Neural cell (in vitro differentiated cells): ENCODE measurements around the gene NLRP6. TPM values are rescaled to one million over a fixed set of nuclear protein-coding genes. Genes with fewer than 3 reads are reported as not detected.
A peak's percentile ranks its signal among the peaks of the same experiment; 100 is the strongest.
"Not testable (repeated sequence)": the region's sequence is repeated elsewhere in the genome, so short reads cannot be mapped to it uniquely, and the experiment has no call there.

ENCODE experiments used
- H2AFZ ChIP-seq: fragments of 200-600, 300-800 bp; sonication (generic), shearing (Covaris generic); 2 replicates; pipeline ENCODE4 v1.6.0; 2014; ENCODE audit warnings: low read depth, mild to moderate bottlenecking, antibody characterized with exemption, low read length, moderate library complexity
- H3F3A ChIP-seq: fragments of 200-600 bp; shearing (Covaris generic); 2 replicates; pipeline ENCODE4 v1.6.1; 2016; ENCODE audit warnings: mild to moderate bottlenecking, moderate library complexity, mixed read lengths, antibody characterized with exemption, low read length; ENCODE audit not compliant: insufficient read depth, poor library complexity, severe bottlenecking
- H3K27ac ChIP-seq: fragments of 200-600, 300-800 bp; sonication (generic), shearing (Covaris generic); 2 replicates; pipeline ENCODE4 v1.5.1; 2014; ENCODE audit warnings: mild to moderate bottlenecking, low read length, moderate library complexity
- H3K27me3 ChIP-seq: fragments of 300-800, 200-600 bp; sonication (generic), shearing (Covaris generic); 2 replicates; pipeline ENCODE4 v1.6.0; 2014; ENCODE audit warnings: mild to moderate bottlenecking, low read depth, low read length, moderate library complexity; ENCODE audit not compliant: insufficient read depth
- H3K36me3 ChIP-seq: fragments of 300-800, 200-600 bp; sonication (generic), shearing (Covaris generic); 2 replicates; pipeline ENCODE4 v1.5.1; 2014; ENCODE audit warnings: mild to moderate bottlenecking, antibody characterized with exemption, low read length, moderate library complexity; ENCODE audit not compliant: insufficient read depth
- H3K4me2 ChIP-seq: fragments of 300-800, 200-600 bp; sonication (generic), shearing (Covaris generic); 2 replicates; pipeline ENCODE4 v1.6.0; 2014; ENCODE audit warnings: mild to moderate bottlenecking, low read length
- H3K4me3 ChIP-seq: fragments of 300-800, 200-600 bp; sonication (generic), shearing (Covaris generic); 2 replicates; pipeline ENCODE4 v1.5.1; 2014; ENCODE audit warnings: mild to moderate bottlenecking, low read length, moderate library complexity
- H3K79me2 ChIP-seq: fragments of 200-600 bp; shearing (Covaris generic); replicated peaks from 2 replicates; pipeline ENCODE4 v1.6.0; 2014; ENCODE audit warnings: mild to moderate bottlenecking, low read length, moderate library complexity; ENCODE audit not compliant: insufficient read depth
- H3K9ac ChIP-seq: fragments of 300-800, 200-600 bp; sonication (generic), shearing (Covaris generic); 2 replicates; pipeline ENCODE4 v1.6.1; 2016; ENCODE audit warnings: mild to moderate bottlenecking, low read length, mixed read lengths
- H3K9me2 ChIP-seq: fragments of 200-600 bp; shearing (Covaris generic); 2 replicates; pipeline ENCODE4 v1.6.1; 2016; ENCODE audit warnings: mild to moderate bottlenecking, low read length, mixed read lengths; ENCODE audit not compliant: insufficient read depth
- H3K9me3 ChIP-seq: fragments of 200-600, 300-800 bp; sonication (generic), shearing (Covaris generic); 2 replicates; pipeline ENCODE4 v1.6.1; 2016; ENCODE audit warnings: mild to moderate bottlenecking, mixed run types, low read length, moderate library complexity, mixed read lengths
- H4K20me1 ChIP-seq: fragments of 200-600 bp; shearing (Covaris generic); 2 replicates; pipeline ENCODE4 v1.6.1; 2016; ENCODE audit warnings: mild to moderate bottlenecking, mixed run types; ENCODE audit not compliant: insufficient read depth
- EP300 ChIP-seq: fragments of 450-650 bp; conservative IDR thresholded peaks from 2 replicates; pipeline ENCODE4 v1.6.1; 2014; ENCODE audit warnings: antibody characterized with exemption, mild to moderate bottlenecking, moderate library complexity; ENCODE audit not compliant: poor library complexity, severe bottlenecking
- EZH2 ChIP-seq: fragments of 200-600, 300-800 bp; shearing (Covaris generic), sonication (generic); IDR thresholded peaks from 2 replicates; pipeline ENCODE4 v1.6.1; 2014; ENCODE audit warnings: antibody characterized with exemption, low read length, borderline replicate concordance, mild to moderate bottlenecking; ENCODE audit not compliant: insufficient read depth, poor library complexity, severe bottlenecking
- MXI1 ChIP-seq: fragments of 450-650 bp; conservative IDR thresholded peaks from 2 replicates; pipeline ENCODE4 v1.6.1; 2014; ENCODE audit warnings: antibody characterized with exemption, mild to moderate bottlenecking; ENCODE audit not compliant: poor library complexity, severe bottlenecking
- POLR2AphosphoS5 ChIP-seq: IDR thresholded peaks from 2 replicates; pipeline ENCODE4 v1.6.1; 2012
- RAD21 ChIP-seq: fragments of 450-650 bp; conservative IDR thresholded peaks from 2 replicates; pipeline ENCODE4 v1.6.1; 2014; ENCODE audit warnings: antibody characterized with exemption, mild to moderate bottlenecking, moderate library complexity
- SMC3 ChIP-seq: fragments of 450-650 bp; conservative IDR thresholded peaks from 2 replicates; pipeline ENCODE4 v1.6.1; 2014; ENCODE audit warnings: antibody characterized with exemption, mild to moderate bottlenecking, moderate library complexity; ENCODE audit not compliant: poor library complexity
- TAF1 ChIP-seq: IDR thresholded peaks from 2 replicates; pipeline ENCODE4 v1.6.1; 2012; ENCODE audit warnings: low read depth
- polyA plus RNA-seq: library from polyadenylated mRNA; depleted of rRNA; stranded (reverse); fragments of >200 nt; gene quantifications from 2 replicates; pipeline ENCODE4 v1.2.3, GENCODE V29; 2014
- TF ChIP-seq, protein P1 (sequence below): fragments of 450-650 bp; IDR thresholded peaks from 2 replicates; pipeline ENCODE4 v1.5.1; 2014; ENCODE audit warnings: antibody characterized with exemption, mild to moderate bottlenecking, moderate library complexity; ENCODE audit not compliant: poor library complexity, severe bottlenecking
- TF ChIP-seq, protein P2 (sequence below): IDR thresholded peaks from 2 replicates; pipeline ENCODE4 v1.6.1; 2012; ENCODE audit warnings: borderline replicate concordance

Gene NLRP6
- polyA plus RNA-seq, 1 donor from 2014 or later, result not detected

GRCh38 chr11:286977-287820 lies 9.0 kb downstream of the NLRP6 start:
- H4K20me1 ChIP-seq, H3K27ac ChIP-seq, H3K9me2 ChIP-seq, H3K4me2 ChIP-seq, H3K9me3 ChIP-seq, H3F3A ChIP-seq, H3K79me2 ChIP-seq, H3K4me3 ChIP-seq, H3K9ac ChIP-seq, H3K36me3 ChIP-seq, H2AFZ ChIP-seq: not testable (repeated sequence)
- H3K27me3 ChIP-seq, result peaks cover 19% of the 10 kb centered on the region

DNA sequence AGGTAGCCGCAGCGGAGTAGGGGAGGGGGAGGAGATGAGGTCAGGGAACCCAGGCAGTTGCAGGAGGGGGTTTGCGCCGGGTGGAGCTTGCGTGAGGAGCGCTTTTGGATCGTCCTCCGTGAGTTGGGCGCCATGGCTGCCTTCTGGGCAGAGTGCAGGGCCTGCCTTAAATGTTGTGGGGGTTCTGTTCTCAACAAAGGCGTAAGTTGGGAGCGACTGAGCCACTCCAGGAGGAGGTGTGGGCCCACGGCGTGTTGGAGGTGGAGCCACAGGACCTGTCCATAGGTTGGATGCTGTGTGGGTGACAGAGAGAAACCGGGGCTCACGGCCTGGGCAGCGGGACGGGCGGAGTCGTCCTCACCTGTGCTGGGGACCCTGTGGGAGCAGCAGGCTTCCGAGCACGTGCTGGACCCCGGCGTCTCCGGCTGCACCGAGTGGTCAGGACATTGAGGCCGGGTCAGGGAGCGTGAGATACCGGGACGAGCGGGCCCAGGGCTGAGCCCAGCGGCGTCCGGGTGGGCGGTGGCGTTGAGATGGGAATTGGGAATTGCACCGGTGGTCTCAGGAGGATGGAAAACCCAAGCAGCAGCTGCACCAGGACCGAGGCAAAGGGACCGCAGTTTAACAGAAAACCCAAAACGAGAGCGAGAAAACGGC lies 9.7 kb downstream of the NLRP6 start:
- Histone ChIP-seq H3K9me2 (no peaks in the 10 kb centered on the region), H4K20me1 (no peaks in the 10 kb centered on the region), H3K4me3 (peak overlapping the region; percentile 55), H3K27ac (no peak overlapping the region), H3K27me3 (peaks cover 19% of the 10 kb centered on the region), H3K79me2 (no peaks in the 10 kb centered on the region), H3K36me3 (no peaks in the 10 kb centered on the region), H3K9ac (peak overlapping the region; percentile 20), H3K9me3 (no peaks in the 10 kb centered on the region), H3K4me2 (no peak overlapping the region), H3F3A (no peaks in the 10 kb centered on the region), H2AFZ (no peak overlapping the region)
- TF ChIP-seq MXI1, result no peak
- no peak for TF ChIP-seq RAD21
- no peak for TF ChIP-seq EP300
- no peak for TF ChIP-seq EZH2
- TF ChIP-seq, protein P1, sequence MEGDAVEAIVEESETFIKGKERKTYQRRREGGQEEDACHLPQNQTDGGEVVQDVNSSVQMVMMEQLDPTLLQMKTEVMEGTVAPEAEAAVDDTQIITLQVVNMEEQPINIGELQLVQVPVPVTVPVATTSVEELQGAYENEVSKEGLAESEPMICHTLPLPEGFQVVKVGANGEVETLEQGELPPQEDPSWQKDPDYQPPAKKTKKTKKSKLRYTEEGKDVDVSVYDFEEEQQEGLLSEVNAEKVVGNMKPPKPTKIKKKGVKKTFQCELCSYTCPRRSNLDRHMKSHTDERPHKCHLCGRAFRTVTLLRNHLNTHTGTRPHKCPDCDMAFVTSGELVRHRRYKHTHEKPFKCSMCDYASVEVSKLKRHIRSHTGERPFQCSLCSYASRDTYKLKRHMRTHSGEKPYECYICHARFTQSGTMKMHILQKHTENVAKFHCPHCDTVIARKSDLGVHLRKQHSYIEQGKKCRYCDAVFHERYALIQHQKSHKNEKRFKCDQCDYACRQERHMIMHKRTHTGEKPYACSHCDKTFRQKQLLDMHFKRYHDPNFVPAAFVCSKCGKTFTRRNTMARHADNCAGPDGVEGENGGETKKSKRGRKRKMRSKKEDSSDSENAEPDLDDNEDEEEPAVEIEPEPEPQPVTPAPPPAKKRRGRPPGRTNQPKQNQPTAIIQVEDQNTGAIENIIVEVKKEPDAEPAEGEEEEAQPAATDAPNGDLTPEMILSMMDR, result no peak
- no peak for TF ChIP-seq SMC3
- TF ChIP-seq, protein P2, sequence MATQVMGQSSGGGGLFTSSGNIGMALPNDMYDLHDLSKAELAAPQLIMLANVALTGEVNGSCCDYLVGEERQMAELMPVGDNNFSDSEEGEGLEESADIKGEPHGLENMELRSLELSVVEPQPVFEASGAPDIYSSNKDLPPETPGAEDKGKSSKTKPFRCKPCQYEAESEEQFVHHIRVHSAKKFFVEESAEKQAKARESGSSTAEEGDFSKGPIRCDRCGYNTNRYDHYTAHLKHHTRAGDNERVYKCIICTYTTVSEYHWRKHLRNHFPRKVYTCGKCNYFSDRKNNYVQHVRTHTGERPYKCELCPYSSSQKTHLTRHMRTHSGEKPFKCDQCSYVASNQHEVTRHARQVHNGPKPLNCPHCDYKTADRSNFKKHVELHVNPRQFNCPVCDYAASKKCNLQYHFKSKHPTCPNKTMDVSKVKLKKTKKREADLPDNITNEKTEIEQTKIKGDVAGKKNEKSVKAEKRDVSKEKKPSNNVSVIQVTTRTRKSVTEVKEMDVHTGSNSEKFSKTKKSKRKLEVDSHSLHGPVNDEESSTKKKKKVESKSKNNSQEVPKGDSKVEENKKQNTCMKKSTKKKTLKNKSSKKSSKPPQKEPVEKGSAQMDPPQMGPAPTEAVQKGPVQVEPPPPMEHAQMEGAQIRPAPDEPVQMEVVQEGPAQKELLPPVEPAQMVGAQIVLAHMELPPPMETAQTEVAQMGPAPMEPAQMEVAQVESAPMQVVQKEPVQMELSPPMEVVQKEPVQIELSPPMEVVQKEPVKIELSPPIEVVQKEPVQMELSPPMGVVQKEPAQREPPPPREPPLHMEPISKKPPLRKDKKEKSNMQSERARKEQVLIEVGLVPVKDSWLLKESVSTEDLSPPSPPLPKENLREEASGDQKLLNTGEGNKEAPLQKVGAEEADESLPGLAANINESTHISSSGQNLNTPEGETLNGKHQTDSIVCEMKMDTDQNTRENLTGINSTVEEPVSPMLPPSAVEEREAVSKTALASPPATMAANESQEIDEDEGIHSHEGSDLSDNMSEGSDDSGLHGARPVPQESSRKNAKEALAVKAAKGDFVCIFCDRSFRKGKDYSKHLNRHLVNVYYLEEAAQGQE, result no peak
- TF ChIP-seq POLR2AphosphoS5, result no peak
- TF ChIP-seq TAF1, result no peak
